Activated T-cell treated with anti-CD3 and anti-CD28 coated beads for 48 hours (primary cell): ENCODE data around the gene PHACTR2.
"Not testable (repeated sequence)": the region's sequence is repeated elsewhere in the genome, so short reads cannot be mapped to it uniquely, and the experiment has no call there.

Source experiments
- DNase-seq: peaks from one replicate; pipeline ENCODE4 v3.0.0-alpha.2; 2020; ENCODE audit warnings: low read depth

Gene PHACTR2

GRCh38 chr6:143677891-143678791 lies at the start of gene PHACTR2:
PHACTR2 (plus strand) TSS chr6:143677965; CDS start chr6:143678164, 199 bp downstream.
- peak; percentile 42 for DNase-seq

DNA sequence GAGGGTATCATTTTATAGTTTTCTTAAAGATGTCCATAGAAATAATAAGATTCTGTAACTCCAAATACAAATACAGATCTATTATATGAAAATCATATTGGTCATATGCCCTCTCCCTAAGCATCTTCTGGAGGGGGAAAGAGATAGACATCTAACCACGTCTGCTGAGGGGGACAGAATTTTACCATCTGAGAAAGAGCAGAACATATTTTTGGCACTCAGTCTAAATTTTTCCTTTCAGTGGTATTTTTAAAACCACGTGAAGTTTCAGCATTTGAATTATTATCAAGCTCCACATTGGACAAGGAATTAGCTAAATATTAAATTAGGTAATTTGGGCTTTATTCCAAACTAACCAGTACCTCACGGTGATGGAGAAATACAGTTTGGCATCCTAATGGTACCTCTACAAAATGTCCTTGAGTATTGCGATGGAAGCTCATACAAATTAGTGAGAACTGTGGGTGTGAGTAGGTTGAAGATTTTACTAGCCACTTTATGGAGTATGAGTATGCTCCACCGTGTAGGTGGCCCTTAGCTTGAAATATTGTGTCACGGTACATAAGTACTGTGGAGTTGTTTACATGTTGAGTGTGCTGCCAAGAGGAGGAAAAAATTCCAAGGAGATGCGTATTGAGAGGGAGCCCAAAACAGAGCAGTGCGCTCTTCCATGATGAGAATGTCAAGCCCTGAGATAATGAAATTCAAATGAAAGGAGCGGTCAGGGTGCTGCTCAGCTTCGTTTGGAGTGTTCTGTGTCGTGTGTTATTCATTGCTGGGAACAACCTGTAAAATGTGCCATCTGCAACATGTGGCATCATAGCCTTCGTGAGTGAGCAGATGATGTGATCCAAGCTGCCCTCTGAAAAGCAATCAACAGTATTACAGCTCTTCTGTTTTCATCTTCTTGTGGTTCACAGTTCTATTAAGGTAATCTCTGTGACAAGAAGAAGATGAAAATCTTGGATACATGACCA lies 48.4 kb upstream of the PHACTR2 start:
- DNase-seq = no peak

DNA sequence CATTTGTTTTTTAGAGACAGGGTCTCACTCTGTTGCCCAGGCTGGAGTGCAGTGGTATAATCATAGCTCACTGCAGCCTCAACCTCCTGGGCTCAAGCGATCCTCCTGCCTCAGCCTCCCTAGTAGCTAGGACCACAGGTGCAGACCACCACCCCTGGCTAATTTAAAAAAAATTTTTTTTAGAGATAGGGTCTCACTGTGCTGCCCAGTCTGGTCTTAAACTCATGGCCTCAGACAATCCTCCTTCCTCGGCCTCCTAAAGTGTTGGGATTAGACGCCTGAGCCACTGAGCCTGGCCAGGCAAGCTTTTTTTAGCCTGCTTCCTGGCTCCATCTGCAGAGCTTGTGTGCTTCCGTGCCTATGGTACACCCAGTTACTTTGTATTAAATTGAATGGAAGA lies 46.6 kb upstream of the PHACTR2 start:
- not testable (repeated sequence) for DNase-seq

- DNase-seq = no peak
These were observed 44.9 kb upstream of the PHACTR2 start for GRCh38 chr6:143632894-143633293.

DNA sequence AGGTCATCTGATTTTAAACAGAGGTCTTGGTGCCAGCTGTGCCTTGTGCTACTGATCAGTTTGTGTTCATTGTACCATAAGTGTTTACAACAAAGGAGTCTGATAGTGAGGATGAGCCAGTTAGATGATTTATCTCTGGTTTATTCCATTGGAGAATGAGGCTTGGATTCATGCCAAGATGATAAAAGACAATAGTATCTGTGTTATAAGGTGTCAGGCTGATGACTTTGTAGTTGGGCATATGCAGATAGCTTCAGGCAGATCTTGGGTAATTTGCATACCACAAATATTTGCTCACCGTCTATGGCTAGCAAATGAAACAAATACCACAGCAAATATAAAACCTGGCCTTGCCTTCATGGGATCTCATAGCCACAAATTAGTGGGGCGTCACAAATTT lies 43.3 kb upstream of the PHACTR2 start:
- DNase-seq = no peak

GRCh38 chr6:143637691-143638090 lies 40.1 kb upstream of the PHACTR2 start:
- DNase-seq = no peak

DNA sequence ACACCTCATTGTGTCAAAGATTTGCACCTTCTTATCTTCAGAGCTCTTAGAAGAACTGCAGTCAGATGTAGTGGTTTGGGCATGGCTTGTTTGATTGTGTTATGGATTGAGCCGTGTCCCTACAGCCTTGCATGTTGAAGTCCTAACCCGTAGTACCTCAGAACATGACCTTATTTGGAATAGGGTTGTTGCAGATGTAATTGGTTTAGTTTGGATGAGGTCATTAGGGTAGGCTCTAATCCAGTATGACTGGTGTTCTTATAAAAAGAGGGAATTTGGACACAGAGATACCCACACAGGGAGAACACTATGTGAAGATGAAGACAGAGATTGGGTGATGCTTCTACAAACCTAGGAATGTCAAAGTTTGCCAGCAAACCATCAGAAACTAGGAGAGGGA lies 35.4 kb upstream of the PHACTR2 start:
- no peak for DNase-seq

GRCh38 chr6:143647191-143647590 lies 30.6 kb upstream of the PHACTR2 start:
- no peak for DNase-seq

DNA sequence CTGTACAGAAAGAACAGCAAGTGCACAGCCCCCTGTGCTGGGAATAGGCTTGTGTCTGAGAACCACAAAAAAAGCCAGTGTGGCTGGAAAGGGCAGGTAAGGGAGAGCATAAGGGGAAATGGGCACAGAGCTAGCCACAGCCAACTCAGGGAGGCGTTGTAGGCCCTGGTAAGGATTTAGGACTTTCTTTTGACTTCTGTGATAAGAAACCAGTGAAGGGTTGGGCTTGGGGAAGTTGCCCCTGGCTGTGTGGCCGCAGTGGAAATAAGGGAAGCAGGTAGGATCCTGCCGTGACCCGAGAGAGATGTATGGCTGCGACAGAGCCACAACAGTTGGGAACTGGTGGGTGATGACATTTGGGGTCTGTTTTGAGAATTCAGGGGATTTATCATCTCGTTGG lies 30.0 kb upstream of the PHACTR2 start:
- DNase-seq = no peak

GRCh38 chr6:143649319-143649718 lies 28.4 kb upstream of the PHACTR2 start:
- DNase-seq = not testable (repeated sequence)

DNA sequence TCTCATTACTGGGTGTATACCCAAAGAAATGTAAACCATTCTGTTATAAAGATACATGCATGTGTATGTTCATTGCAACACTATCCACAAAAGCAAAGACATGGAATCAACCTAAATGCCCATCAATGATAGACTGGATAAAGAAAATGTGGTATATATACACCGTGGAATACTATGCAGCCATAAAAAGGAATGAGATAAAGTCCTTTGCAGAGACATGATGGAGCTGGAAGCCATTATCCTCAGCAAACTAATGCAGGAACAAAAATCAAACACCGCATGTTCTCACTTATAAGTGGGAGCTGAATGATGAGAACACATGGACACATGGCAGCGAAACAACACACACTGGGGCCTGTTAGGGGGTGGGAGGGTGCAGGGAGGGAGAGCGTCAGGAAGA lies 26.4 kb upstream of the PHACTR2 start:
- not testable (repeated sequence) for DNase-seq

DNA sequence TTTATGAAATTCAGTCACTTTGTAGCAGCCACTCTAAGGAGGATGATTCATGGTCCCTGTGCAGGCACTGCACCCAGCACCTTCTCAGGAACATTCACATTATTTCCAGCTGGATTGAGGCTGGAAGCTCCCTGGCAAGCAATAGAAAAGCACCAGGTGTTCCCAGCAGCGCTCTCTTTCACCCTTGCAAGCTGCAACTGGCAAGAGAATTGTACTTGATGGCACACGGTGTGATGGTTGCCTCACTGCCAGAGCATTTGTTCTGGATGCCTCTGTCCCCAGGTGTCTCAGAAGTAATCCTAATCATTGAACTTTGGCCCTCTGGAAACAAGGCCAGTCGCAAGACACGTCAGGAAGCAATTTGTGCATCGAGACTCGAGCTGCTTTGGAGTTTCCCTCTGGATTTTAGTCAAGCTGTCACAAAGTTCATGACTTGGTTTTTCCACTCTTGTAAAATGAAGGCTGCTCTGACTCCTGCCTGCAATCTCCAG lies 24.9 kb upstream of the PHACTR2 start:
- DNase-seq = no peak

GRCh38 chr6:143655541-143655940 lies 22.2 kb upstream of the PHACTR2 start:
- no peak for DNase-seq

GRCh38 chr6:143656026-143656425 lies 21.7 kb upstream of the PHACTR2 start:
- DNase-seq = no peak

DNA sequence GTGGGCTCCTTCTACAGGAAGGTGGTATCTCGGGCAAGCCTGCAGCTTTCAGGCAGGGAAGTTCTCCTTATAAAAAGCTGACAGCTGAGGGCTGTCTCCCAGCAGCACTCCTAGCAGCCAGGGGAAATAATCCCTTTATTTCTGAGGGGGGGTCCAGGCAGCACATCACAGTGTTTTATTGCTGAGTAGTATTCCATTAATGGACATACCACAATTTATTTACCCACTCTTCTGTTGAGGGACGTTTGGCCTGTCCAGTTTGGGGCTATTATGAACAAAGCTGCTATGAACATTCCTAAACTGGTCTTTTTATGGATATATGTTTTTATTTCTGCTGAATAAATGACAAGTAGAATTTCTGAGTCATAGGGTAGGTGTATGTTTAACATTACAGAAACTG lies 20.0 kb upstream of the PHACTR2 start:
- DNase-seq = no peak

DNA sequence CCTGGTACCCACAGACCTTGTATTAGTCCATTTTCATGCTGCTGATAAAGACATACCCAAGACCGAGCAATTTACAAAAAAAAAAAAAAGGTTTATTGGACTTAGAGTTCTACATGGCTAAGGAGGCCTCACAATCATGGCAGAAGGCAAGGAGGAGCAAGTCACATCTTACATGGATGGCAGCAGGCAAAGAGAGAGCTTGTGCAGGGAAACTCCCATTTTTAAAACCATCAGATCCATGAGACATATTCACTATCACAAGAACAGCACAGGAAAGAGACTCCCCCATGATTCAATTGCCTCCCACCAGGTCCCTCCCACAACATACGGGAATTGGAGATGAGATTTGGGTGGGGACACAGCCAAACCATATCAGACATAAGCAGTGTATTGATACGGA lies 17.6 kb upstream of the PHACTR2 start:
- not testable (repeated sequence) for DNase-seq

GRCh38 chr6:143664171-143664570 lies 13.6 kb upstream of the PHACTR2 start:
- no peak for DNase-seq

- DNase-seq = not testable (repeated sequence)
These were observed 11.8 kb upstream of the PHACTR2 start for GRCh38 chr6:143666007-143666406.

GRCh38 chr6:143669483-143669882 lies 8.3 kb upstream of the PHACTR2 start:
- not testable (repeated sequence) for DNase-seq

DNA sequence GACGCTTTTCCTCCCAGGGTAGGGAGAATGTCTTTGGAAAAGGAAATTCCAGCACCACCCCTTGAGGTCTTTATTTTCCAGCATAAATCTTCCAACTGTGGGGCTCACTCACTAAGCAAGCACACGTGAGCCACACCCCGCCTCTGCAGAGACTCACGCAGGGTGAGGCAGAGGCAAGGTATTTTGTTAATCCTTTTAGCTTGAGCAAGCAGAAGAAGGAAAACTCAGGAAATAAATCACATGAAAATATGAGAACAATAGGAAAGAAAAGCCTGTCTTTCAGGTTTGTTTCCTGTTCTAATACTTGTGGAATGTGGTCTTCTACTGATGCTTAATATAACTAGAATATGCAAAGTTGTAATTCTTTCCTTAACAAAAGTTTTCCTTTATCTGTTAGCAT lies 4.1 kb upstream of the PHACTR2 start:
- DNase-seq = no peak

GRCh38 chr6:143674483-143675381 lies 3.0 kb upstream of the PHACTR2 start:
- no peak for DNase-seq
